Activated CD4-positive, alpha-beta T cell treated with anti-CD3 and anti-CD28 coated beads, Interleukin-2, amount 10 ng/mL, durations not matched to agents 24 days and 14 days (primary cell): Measurements from ENCODE around the gene JAZF1. TPM values are rescaled to one million over a fixed set of nuclear protein-coding genes. Genes with fewer than 3 reads are reported as not detected.

ENCODE experiments used
- DNase-seq: peaks from one replicate; pipeline ENCODE4 v3.0.0; 2022
- H3K27ac Mint-ChIP-seq: one replicate; pipeline ENCODE4 v1.8.0; 2022; ENCODE audit warnings: mild to moderate bottlenecking, mixed read lengths
- H3K27me3 Mint-ChIP-seq: one replicate; pipeline ENCODE4 v1.8.0; 2022; ENCODE audit warnings: mixed read lengths
- H3K36me3 Mint-ChIP-seq: one replicate; pipeline ENCODE4 v1.8.0; 2022; ENCODE audit warnings: low read depth, mild to moderate bottlenecking, mixed read lengths
- H3K4me1 Mint-ChIP-seq: one replicate; pipeline ENCODE4 v1.8.0; 2021; ENCODE audit warnings: mixed read lengths
- H3K4me3 Mint-ChIP-seq: one replicate; pipeline ENCODE4 v1.8.0; 2022; ENCODE audit warnings: mild to moderate bottlenecking, moderate library complexity, mixed read lengths
- H3K9me3 Mint-ChIP-seq: one replicate; pipeline ENCODE4 v1.8.0; 2021; ENCODE audit warnings: mixed read lengths
- intact Hi-C: fragments of 100-400 bp; cut with micrococcal nuclease; formaldehyde crosslinking; loops from one replicate; pipeline ENCODE4 v1.15.1; 2023
- total RNA-seq: library from RNA; stranded (reverse); gene quantifications from 2 replicates; pipeline ENCODE4 v1.2.3, GENCODE V29; 2022

The JAZF1 gene
- total RNA-seq, 1 donor from 2014 or later, result 4.2 TPM

DNA sequence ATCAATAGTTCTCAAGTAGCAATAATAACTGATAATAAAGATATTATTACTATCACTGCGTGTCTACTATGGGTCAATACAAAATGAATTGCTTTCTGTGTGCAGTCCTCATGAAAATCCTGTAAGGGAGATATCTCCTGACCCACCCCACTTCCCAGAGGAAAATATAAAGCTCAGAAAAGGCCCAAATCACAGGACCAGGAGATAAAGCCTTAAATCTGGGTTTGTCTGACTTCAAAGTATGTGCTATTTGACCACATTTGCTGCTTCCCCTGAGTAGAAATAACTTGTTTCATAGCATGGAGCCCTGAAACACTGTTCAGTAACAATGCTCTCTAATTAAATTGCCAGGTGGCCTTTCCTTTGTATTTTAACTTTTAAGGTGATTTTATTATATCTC, 174.1 kb downstream of the JAZF1 start:
- H3K4me1 Mint-ChIP-seq, result no peaks in the 10 kb centered on the region
- no peaks in the 10 kb centered on the region for H3K36me3 Mint-ChIP-seq
- no peak overlapping the region for H3K27ac Mint-ChIP-seq
- intact Hi-C loops, result no loop called here
- no peak overlapping the region for H3K4me3 Mint-ChIP-seq
- no peaks in the 10 kb centered on the region for H3K9me3 Mint-ChIP-seq
- no peak for DNase-seq
- peaks cover 2% of the 10 kb centered on the region for H3K27me3 Mint-ChIP-seq

DNA sequence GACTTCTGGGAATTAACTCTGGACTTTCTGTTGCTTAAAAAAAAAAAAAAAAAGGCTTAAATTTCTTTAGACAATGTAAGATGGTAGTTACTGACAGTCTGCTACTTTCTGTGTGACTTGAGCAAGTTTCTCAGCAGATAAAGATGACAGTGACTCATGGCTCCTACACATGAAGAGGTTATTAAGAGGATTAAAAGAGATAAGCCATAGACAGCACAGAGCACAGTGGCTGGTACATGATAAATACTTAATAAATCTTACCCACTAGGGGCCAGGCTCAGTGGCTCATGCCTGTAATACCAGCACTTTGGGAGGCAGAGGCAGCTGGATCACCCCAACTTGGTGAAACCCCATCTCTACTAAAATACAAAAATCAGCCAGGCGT, 174.8 kb downstream of the JAZF1 start:
- no peak overlapping the region for H3K4me3 Mint-ChIP-seq
- intact Hi-C loops, result no loop called here
- H3K27me3 Mint-ChIP-seq, result peaks cover 2% of the 10 kb centered on the region
- no peak for DNase-seq
- no peaks in the 10 kb centered on the region for H3K9me3 Mint-ChIP-seq
- no peaks in the 10 kb centered on the region for H3K36me3 Mint-ChIP-seq
- H3K4me1 Mint-ChIP-seq, result no peaks in the 10 kb centered on the region
- no peak overlapping the region for H3K27ac Mint-ChIP-seq

DNA sequence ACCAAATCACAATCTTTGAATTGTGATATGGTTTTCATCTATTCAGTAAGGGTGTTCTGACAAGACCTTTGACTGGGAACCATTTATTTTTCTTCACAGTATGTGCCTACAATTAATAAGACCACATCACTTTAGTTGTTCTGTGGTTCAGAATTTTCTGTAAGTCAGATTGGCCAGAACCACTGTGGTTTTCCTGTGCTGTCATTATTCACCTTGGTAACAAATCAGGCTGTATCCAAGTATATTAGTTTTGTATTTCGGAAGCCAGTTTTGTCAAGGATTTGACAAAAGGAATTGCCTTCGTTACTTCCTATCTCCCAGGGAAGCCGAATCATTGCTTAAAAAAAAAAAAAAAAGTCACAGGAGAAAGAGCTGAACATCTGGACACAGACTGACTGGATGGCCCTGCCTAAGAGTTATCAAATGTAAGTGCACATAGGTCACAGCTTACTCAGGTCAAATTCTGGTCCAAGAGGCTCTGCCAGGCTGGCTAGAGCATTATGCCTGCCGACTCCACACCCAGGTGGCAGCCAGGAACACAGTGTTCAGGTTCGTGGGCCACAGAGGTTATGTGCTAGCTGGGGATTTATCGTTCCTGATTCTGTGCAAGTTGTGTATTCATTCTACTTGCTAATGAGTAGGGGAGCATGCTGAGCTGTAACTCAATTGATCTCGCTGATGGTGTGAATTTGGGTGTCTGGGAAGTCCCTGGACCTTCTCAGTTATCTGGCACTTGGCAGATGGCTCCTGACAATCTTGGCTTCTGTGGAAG, 175.3 kb downstream of the JAZF1 start:
- H3K27me3 Mint-ChIP-seq, result peaks cover 2% of the 10 kb centered on the region
- no peak overlapping the region for H3K4me3 Mint-ChIP-seq
- no peak for DNase-seq
- no peaks in the 10 kb centered on the region for H3K4me1 Mint-ChIP-seq
- intact Hi-C loops, result no loop called here
- no peak overlapping the region for H3K27ac Mint-ChIP-seq
- H3K9me3 Mint-ChIP-seq, result no peaks in the 10 kb centered on the region
- H3K36me3 Mint-ChIP-seq, result no peaks in the 10 kb centered on the region

DNA sequence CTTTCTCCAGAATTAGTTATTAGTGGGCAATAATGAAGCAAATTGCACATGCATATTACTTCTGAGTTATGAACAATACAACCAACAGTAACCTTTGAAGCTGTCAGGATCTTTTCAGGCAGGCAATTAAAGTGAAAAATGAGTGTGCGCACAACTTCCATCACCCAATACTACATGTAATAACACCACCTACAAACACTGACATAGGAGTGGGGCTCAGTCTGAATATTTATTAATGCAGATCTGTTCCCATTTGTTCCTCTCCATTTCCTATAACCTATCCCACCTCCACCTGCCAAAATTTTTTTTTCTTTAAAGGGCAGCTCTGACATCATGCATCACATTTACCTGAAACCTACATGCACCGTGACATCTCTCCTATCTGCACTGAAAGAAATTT, 177.2 kb downstream of the JAZF1 start:
- no peak for DNase-seq
- no peaks in the 10 kb centered on the region for H3K4me1 Mint-ChIP-seq
- H3K36me3 Mint-ChIP-seq, result no peaks in the 10 kb centered on the region
- no peak overlapping the region for H3K4me3 Mint-ChIP-seq
- H3K9me3 Mint-ChIP-seq, result no peaks in the 10 kb centered on the region
- H3K27me3 Mint-ChIP-seq, result no peaks in the 10 kb centered on the region
- H3K27ac Mint-ChIP-seq, result no peak overlapping the region
- intact Hi-C loops, result no loop called here

DNA sequence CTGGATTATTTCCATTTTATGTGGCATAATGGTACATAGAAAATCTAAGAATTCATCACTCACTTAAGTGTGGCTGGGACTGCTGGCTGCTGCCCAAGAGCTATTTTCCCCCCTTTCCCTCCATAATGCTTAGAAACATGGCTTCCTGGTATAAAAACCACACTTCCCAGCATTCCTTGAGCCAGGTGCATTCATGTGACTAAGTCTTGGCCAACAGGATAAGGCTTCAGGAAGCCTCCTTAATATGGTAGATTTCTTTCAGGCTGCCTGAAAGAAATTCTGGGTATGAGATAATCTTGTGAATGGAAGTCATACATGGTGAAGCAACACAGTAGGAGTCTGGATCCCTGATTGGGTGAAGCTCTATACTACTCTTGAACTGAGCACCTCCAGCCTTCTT, 178.0 kb downstream of the JAZF1 start:
- Mint-ChIP-seq H3K9me3 (no peaks in the 10 kb centered on the region), H3K36me3 (no peaks in the 10 kb centered on the region), H3K27me3 (no peaks in the 10 kb centered on the region), H3K27ac (no peak overlapping the region), H3K4me1 (no peaks in the 10 kb centered on the region), H3K4me3 (no peak overlapping the region)
- intact Hi-C loops, result no loop called here
- no peak for DNase-seq

GRCh38 chr7:28001896-28002295, 178.7 kb downstream of the JAZF1 start:
- no peak overlapping the region for H3K27ac Mint-ChIP-seq
- intact Hi-C loops, result no loop called here
- H3K4me1 Mint-ChIP-seq, result no peaks in the 10 kb centered on the region
- H3K27me3 Mint-ChIP-seq, result no peaks in the 10 kb centered on the region
- no peaks in the 10 kb centered on the region for H3K36me3 Mint-ChIP-seq
- H3K4me3 Mint-ChIP-seq, result no peak overlapping the region
- no peaks in the 10 kb centered on the region for H3K9me3 Mint-ChIP-seq
- no peak for DNase-seq

DNA sequence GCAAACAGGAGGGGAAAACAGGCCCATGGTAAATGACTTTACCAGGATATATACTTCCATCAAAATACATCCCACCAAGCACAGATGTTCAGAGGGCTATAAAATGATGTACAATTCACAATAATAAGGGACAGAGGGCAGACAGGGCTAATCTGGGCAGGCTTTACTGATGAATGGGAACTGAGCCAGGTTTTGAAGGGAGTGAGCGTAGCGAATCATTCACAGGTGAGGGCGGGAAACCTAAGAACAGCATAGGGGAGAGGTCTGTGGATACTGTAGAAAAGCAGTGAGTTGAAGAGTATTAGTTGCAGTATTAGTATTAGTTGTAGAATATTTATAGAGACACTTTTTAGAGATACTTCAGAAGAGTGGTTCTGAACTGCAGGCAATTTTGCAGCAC, 180.8 kb downstream of the JAZF1 start:
- DNase-seq, result no peak
- intact Hi-C loops, result no loop called here
- H3K27me3 Mint-ChIP-seq, result peaks cover under 1% of the 10 kb centered on the region

GRCh38 chr7:27998382-27998781, 182.2 kb downstream of the JAZF1 start:
- H3K4me3 Mint-ChIP-seq, result no peak overlapping the region
- H3K4me1 Mint-ChIP-seq, result no peaks in the 10 kb centered on the region
- no peak overlapping the region for H3K27ac Mint-ChIP-seq
- intact Hi-C loops, result no loop called here
- no peak for DNase-seq
- H3K36me3 Mint-ChIP-seq, result no peaks in the 10 kb centered on the region
- no peaks in the 10 kb centered on the region for H3K9me3 Mint-ChIP-seq
- H3K27me3 Mint-ChIP-seq, result peaks cover 2% of the 10 kb centered on the region

More for the DNA sequence above, 180.8 kb downstream of the JAZF1 start:
- Mint-ChIP-seq H3K4me1 (no peaks in the 10 kb centered on the region), H3K9me3 (no peaks in the 10 kb centered on the region), H3K36me3 (no peaks in the 10 kb centered on the region), H3K4me3 (no peak overlapping the region), H3K27ac (no peak overlapping the region)

DNA sequence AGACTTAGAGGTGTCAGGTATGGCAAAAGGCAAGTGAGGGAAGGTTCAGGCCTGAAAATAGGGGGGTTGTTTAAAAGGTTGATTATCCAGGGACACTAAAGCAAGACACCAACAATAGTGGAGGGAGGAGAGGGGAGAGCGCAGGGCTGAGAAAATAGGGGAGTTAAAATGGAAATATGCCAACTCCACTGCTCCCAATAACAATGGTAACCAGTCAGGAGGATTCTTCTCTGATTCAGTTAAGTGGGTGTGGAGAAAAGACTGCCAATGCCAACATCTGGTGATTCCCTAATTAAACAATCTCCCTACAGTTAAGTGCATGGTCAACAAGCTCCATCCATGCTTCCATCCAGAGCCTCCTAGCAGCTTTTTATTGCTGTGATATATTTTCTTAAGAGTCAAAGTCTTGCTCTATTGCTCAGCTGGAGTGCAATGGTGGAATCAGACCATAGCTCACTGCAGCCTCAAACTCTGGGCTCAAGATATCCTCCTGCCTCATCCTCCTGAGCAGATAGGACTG, 183.3 kb downstream of the JAZF1 start:
- DNase-seq, result no peak
- peaks cover 2% of the 10 kb centered on the region for H3K27me3 Mint-ChIP-seq
- H3K9me3 Mint-ChIP-seq, result no peaks in the 10 kb centered on the region
- no peak overlapping the region for H3K27ac Mint-ChIP-seq
- no peaks in the 10 kb centered on the region for H3K4me1 Mint-ChIP-seq
- H3K36me3 Mint-ChIP-seq, result no peaks in the 10 kb centered on the region
- no peak overlapping the region for H3K4me3 Mint-ChIP-seq
- intact Hi-C loops, result no loop called here

GRCh38 chr7:27996141-27996540, 184.5 kb downstream of the JAZF1 start:
- H3K36me3 Mint-ChIP-seq, result no peaks in the 10 kb centered on the region
- intact Hi-C loops, result no loop called here
- no peak overlapping the region for H3K4me3 Mint-ChIP-seq
- peaks cover 2% of the 10 kb centered on the region for H3K27me3 Mint-ChIP-seq
- H3K4me1 Mint-ChIP-seq, result peaks cover under 1% of the 10 kb centered on the region
- no peak for DNase-seq
- H3K27ac Mint-ChIP-seq, result no peak overlapping the region
- no peaks in the 10 kb centered on the region for H3K9me3 Mint-ChIP-seq

GRCh38 chr7:27995228-27995627, 185.4 kb downstream of the JAZF1 start:
- H3K27me3 Mint-ChIP-seq, result peaks cover 2% of the 10 kb centered on the region
- H3K27ac Mint-ChIP-seq, result no peak overlapping the region
- H3K36me3 Mint-ChIP-seq, result no peaks in the 10 kb centered on the region
- H3K9me3 Mint-ChIP-seq, result no peaks in the 10 kb centered on the region
- intact Hi-C loops, result no loop called here
- H3K4me1 Mint-ChIP-seq, result peaks cover 4% of the 10 kb centered on the region
- no peak overlapping the region for H3K4me3 Mint-ChIP-seq
- no peak for DNase-seq

- intact Hi-C loops, result no loop called here
- Mint-ChIP-seq H3K4me3 (no peak overlapping the region), H3K4me1 (peaks cover 4% of the 10 kb centered on the region), H3K27ac (no peak overlapping the region), H3K27me3 (peaks cover 2% of the 10 kb centered on the region), H3K9me3 (no peaks in the 10 kb centered on the region), H3K36me3 (no peaks in the 10 kb centered on the region)
- no peak for DNase-seq
Observed at GRCh38 chr7:27994639-27995038, 186.0 kb downstream of the JAZF1 start.

- peaks cover 4% of the 10 kb centered on the region for H3K4me1 Mint-ChIP-seq
- H3K9me3 Mint-ChIP-seq, result peaks cover 5% of the 10 kb centered on the region
- peaks cover 2% of the 10 kb centered on the region for H3K27me3 Mint-ChIP-seq
- no peaks in the 10 kb centered on the region for H3K36me3 Mint-ChIP-seq
- DNase-seq, result no peak
- H3K4me3 Mint-ChIP-seq, result no peak overlapping the region
- intact Hi-C loops, result no loop called here
- no peak overlapping the region for H3K27ac Mint-ChIP-seq
Observed at GRCh38 chr7:27992755-27993493, 187.7 kb downstream of the JAZF1 start.

- H3K27ac Mint-ChIP-seq, result no peak overlapping the region
- H3K4me3 Mint-ChIP-seq, result no peak overlapping the region
- intact Hi-C loops, result no loop called here
- peaks cover 2% of the 10 kb centered on the region for H3K27me3 Mint-ChIP-seq
- peaks cover 8% of the 10 kb centered on the region for H3K9me3 Mint-ChIP-seq
- no peaks in the 10 kb centered on the region for H3K36me3 Mint-ChIP-seq
- no peak for DNase-seq
- peaks cover 4% of the 10 kb centered on the region for H3K4me1 Mint-ChIP-seq
Observed at GRCh38 chr7:27992097-27992496, 188.5 kb downstream of the JAZF1 start.
